IPS-20b (cell line): ENCODE data around the gene TMC8.
"Not testable (repeated sequence)": the region's sequence is repeated elsewhere in the genome, so short reads cannot be mapped to it uniquely, and the experiment has no call there.

Experiments
- H3K27ac ChIP-seq: one replicate; pipeline ENCODE4 v1.5.1; 2013; ENCODE audit warnings: low read length
- H3K27me3 ChIP-seq: 2 replicates; pipeline ENCODE4 v1.6.1; 2013; ENCODE audit warnings: mild to moderate bottlenecking, low read length, inconsistent platforms; ENCODE audit not compliant: insufficient read depth
- H3K36me3 ChIP-seq: 2 replicates; pipeline ENCODE4 v1.6.1; 2013; ENCODE audit warnings: low read depth, mild to moderate bottlenecking, inconsistent platforms, low read length, moderate library complexity; ENCODE audit not compliant: insufficient read depth
- H3K4me1 ChIP-seq: 2 replicates; pipeline ENCODE4 v1.6.1; 2013; ENCODE audit warnings: mild to moderate bottlenecking, control low read depth, inconsistent platforms, low read length, moderate library complexity; ENCODE audit not compliant: insufficient read depth
- H3K4me3 ChIP-seq: 2 replicates; pipeline ENCODE4 v1.5.1; 2013; ENCODE audit warnings: mild to moderate bottlenecking, low read length, inconsistent platforms
- H3K9ac ChIP-seq: 2 replicates; pipeline ENCODE4 v1.6.1; 2013; ENCODE audit warnings: low read depth, mild to moderate bottlenecking, inconsistent platforms, low read length, moderate library complexity
- H3K9me3 ChIP-seq: 2 replicates; pipeline ENCODE4 v1.6.1; 2013; ENCODE audit warnings: mild to moderate bottlenecking, low read depth, low read length, inconsistent platforms; ENCODE audit not compliant: insufficient read depth

TMC8 gene

GRCh38 chr17:78133971-78134898, 3.7 kb downstream of the TMC8 start:
- no peak overlapping the region for H3K9ac ChIP-seq
- H3K9me3 ChIP-seq, result no peaks in the 10 kb centered on the region
- peaks cover 46% of the 10 kb centered on the region for H3K27me3 ChIP-seq
- H3K27ac ChIP-seq, result no peak overlapping the region
- H3K36me3 ChIP-seq, result no peaks in the 10 kb centered on the region
- H3K4me3 ChIP-seq, result no peak overlapping the region
- peaks cover 3% of the 10 kb centered on the region for H3K4me1 ChIP-seq

- Histone ChIP-seq H3K9me3 (no peaks in the 10 kb centered on the region), H3K9ac (no peak overlapping the region), H3K4me1 (peaks cover 3% of the 10 kb centered on the region; the same call in 1 of the 2 replicates), H3K36me3 (no peaks in the 10 kb centered on the region), H3K4me3 (no peak overlapping the region), H3K27me3 (peaks cover 43% of the 10 kb centered on the region), H3K27ac (no peak overlapping the region)
Measured at GRCh38 chr17:78134899-78135385, 4.4 kb downstream of the TMC8 start.

- H3K36me3 ChIP-seq, result no peaks in the 10 kb centered on the region
- no peak overlapping the region for H3K4me3 ChIP-seq
- peaks cover 33% of the 10 kb centered on the region for H3K27me3 ChIP-seq
- no peaks in the 10 kb centered on the region for H3K9me3 ChIP-seq
- no peak overlapping the region for H3K9ac ChIP-seq
- H3K4me1 ChIP-seq, result peaks cover 3% of the 10 kb centered on the region; the same call in 1 of the 2 replicates
- H3K27ac ChIP-seq, result no peak overlapping the region
Measured at GRCh38 chr17:78135858-78136500, 5.4 kb downstream of the TMC8 start.

- Histone ChIP-seq H3K9ac (no peak overlapping the region), H3K27me3 (peaks cover 17% of the 10 kb centered on the region), H3K4me1 (peaks cover 3% of the 10 kb centered on the region; the same call in 1 of the 2 replicates), H3K27ac (no peak overlapping the region), H3K9me3 (no peaks in the 10 kb centered on the region), H3K36me3 (no peaks in the 10 kb centered on the region), H3K4me3 (no peak overlapping the region)
Measured at GRCh38 chr17:78137392-78138203, 7.0 kb downstream of the TMC8 start.

GRCh38 chr17:78138204-78139060, 7.9 kb downstream of the TMC8 start:
- Histone ChIP-seq H3K4me1 (peaks cover 3% of the 10 kb centered on the region; the same call in 1 of the 2 replicates), H3K9ac (no peak overlapping the region), H3K9me3 (no peaks in the 10 kb centered on the region), H3K36me3 (no peaks in the 10 kb centered on the region), H3K4me3 (no peak overlapping the region), H3K27ac (no peak overlapping the region), H3K27me3 (peaks cover 8% of the 10 kb centered on the region)

GRCh38 chr17:78139861-78140168, 9.2 kb downstream of the TMC8 start:
- H3K9ac ChIP-seq, H3K27ac ChIP-seq, H3K4me1 ChIP-seq, H3K4me3 ChIP-seq, H3K27me3 ChIP-seq, H3K36me3 ChIP-seq, H3K9me3 ChIP-seq: not testable (repeated sequence)

GRCh38 chr17:78140169-78141051, 9.8 kb downstream of the TMC8 start:
- Histone ChIP-seq H3K9ac (no peak overlapping the region), H3K4me3 (no peak overlapping the region; the same call in 1 of the 2 replicates), H3K27ac (no peak overlapping the region), H3K36me3 (no peaks in the 10 kb centered on the region), H3K9me3 (no peaks in the 10 kb centered on the region), H3K4me1 (no peaks in the 10 kb centered on the region), H3K27me3 (no peaks in the 10 kb centered on the region)

GRCh38 chr17:78141437-78142118, 11.0 kb downstream of the TMC8 start:
- no peak overlapping the region for H3K9ac ChIP-seq
- H3K27ac ChIP-seq, result no peak overlapping the region
- no peaks in the 10 kb centered on the region for H3K4me1 ChIP-seq
- no peaks in the 10 kb centered on the region for H3K27me3 ChIP-seq
- no peaks in the 10 kb centered on the region for H3K36me3 ChIP-seq
- no peak overlapping the region for H3K4me3 ChIP-seq
- H3K9me3 ChIP-seq, result no peaks in the 10 kb centered on the region

- Histone ChIP-seq H3K4me3 (no peak overlapping the region), H3K4me1 (no peaks in the 10 kb centered on the region), H3K27ac (no peak overlapping the region)
Measured at GRCh38 chr17:78142119-78142861, 11.7 kb downstream of the TMC8 start.

More at GRCh38 chr17:78142119-78142861, 11.7 kb downstream of the TMC8 start:
- no peaks in the 10 kb centered on the region for H3K36me3 ChIP-seq
- H3K9me3 ChIP-seq, result no peaks in the 10 kb centered on the region
- H3K27me3 ChIP-seq, result no peaks in the 10 kb centered on the region
- H3K9ac ChIP-seq, result no peak overlapping the region
